Stimulated activated CD8-positive, alpha-beta memory T cell treated with anti-CD3 and anti-CD28 coated beads, Interleukin-12 subunit alpha, Interleukin-12 subunit beta, amount 100 ng/mL, for 24 hours (primary cell): ENCODE measurements around the gene JDP2.

Experiments
- DNase-seq: peaks from one replicate; pipeline ENCODE4 v3.0.0-alpha.2; 2020; ENCODE audit errors: extremely low read depth

JDP2 gene

DNA sequence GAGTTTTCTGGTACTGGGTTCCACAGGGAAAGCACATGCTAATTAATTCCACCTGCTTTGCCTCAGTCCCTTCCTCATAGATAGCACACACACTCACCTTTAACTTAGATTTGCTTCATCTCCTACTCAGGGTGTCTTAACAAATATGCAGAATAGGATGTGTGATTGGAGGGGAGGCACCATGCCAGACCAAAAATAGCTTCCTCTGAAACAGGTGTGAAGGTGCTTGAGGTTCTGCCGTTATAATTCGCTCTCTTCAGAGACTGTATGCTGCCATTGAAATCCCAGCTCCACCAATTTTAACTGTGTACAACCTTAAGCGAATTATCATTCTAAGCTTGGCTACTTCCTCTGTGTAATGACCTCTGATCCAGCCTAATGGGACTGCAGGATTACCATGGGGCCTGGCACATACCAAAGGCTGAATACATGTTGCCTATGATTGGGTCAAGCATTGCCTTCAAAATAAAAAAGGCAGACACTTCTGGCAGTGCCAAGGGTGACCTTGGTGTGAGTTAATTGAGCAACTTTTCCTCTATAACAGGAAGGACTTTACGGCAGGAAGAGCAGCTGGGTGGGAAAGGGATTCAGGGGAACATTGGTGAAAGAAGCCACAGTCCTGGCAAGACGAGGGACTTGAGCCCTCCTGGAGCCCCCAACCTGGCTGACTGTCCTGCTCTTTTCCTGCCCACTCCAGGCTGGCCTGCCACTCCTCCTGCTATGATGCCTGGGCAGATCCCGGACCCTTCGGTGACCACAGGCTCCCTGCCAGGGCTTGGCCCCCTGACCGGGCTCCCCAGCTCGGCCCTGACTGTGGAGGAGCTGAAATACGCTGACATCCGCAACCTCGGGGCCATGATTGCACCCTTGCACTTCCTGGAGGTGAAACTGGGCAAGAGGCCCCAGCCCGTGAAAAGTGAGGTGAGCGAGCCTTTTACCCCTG lies 9.7 kb downstream of the JDP2 start:
- DNase-seq, result no peak

DNA sequence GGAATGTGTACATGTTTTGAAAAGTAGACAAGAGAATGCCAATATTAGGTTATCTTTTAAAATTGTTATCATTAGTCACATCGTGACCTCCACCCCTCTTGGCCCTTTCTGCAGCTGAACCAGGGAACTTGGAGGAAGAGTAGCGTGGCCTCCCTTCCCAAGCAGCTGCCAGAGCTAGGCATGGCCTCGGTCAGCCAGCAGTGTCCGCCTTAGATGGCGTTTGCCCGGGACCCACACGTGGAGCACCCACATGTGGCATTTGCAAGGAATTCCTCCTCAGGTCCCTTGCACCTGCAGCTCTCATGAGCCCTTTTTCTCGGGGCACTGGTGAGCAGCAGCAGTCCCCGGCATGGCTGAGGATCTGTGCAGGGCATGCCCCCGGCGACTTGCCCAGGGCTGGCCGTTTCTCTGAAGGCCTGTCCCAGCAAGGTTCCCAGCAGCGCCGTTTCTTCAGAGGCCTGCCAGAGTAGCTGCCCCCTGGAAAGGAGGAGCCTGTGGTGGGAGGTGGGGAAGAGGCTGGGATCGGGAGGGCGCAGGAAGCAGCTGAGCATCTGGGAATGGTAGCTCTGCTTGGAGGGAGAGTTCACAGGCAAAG lies 10.8 kb downstream of the JDP2 start:
- no peak for DNase-seq

DNA sequence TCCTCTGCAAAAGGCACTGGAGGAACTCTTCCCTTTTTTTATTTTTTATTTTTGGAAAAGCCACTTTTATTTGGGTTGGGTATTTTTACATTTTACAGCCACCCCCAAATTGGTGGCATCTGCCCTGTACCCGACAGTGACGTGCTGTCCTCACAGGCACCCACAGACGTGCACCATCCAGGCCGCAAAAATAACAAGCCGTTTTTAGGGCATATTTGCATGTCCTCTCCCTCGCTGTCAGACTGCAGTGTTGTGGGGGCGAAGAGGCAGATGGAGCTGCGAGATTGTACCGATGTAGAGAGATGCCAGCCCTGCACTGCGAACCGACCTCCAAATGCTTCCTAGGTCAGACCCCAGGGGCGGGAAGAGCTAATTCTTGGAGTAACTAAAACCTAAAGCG lies 12.2 kb downstream of the JDP2 start:
- no peak for DNase-seq

DNA sequence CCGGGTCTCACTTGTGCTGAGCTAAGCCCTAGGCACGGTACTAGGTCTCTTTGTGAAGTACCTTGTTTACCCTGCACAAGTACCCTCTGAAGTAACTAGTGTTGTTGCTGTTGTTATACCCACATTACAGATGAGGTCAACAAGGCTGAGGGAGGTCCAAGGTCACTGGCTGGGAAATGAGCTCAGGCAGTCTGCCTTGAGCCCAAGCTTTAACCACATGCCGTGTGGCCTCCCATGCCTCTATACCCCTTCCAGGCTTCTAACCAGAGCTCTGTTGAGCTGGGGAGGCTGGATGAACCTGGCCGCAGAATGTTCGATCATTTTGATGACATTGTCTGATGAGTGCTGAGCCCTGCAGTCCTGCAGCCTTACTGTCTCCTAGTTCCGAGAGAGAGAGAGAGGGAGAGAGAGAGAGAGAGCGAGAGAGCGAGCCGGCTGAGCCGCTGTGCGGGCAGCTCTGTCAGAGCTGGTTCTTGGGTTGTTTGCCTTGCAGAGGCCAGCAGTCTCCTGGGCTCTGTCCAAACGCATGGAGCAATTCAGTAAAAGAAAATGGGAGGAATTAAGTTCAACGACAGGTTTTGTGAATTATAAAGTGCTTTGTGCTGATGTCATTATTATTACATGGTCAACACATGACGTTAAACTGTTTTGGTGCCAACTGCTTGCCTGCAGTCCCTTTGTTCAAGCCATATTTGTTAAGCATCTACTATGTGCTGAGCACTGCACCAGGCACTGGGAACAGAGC lies 13.1 kb downstream of the JDP2 start:
- no peak for DNase-seq

DNA sequence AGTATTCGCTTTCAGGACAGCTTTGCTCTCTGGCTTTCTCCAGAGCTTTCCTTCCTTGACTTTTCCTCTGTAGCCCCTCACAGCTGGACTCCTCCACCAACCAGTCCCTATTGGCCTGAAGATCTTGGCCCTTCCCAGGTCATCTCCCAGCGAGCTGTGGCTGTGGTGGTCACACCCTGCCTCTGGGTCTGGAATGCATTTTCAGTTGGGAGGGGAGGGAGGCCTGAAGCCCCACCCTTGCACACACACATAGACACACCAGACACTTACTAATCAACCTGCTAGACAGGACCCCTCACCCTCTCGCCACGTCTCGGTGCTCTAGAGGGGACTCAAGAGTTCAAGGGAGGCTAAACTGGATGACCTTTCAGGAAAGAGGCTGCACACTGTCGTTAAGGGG lies 13.9 kb downstream of the JDP2 start:
- DNase-seq, result no peak

DNA sequence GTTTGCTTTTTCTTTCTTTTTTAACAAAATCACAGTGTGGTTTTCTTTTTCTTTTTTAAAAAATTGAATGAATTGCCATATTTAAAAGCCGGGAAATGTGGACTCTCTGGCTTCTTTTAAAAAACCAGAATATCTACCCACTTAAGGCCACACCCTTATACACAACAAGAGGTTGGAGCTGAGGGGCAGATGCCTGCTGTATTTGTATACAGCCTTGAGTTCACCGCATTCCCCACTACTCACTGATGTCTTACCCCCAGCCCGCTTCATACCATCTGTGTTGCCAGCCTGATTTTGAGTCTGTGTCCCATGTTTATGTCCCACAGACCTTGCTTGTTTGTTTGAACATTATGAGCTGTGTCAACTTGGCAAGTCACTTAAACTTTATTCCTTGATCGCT lies 14.3 kb downstream of the JDP2 start:
- no peak for DNase-seq

DNA sequence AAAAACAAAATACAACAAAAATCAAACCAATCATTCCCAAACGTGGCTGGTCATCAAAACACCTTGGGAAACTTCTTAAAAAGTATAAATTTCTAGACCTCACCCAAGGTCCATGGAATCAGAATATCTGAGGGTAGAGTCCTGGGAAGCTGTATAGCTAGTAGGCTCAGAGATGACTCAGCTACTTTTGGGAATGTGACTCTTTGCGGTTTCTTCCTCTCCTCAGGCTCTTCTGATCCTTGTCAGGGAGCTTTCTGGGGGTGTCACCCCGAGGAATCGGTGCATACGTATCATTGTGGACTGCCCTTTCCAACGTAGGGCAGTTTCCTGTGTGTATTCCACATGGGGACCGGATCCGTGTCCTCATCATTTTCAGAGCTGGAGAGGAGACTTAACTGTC lies 14.8 kb downstream of the JDP2 start:
- no peak for DNase-seq

DNA sequence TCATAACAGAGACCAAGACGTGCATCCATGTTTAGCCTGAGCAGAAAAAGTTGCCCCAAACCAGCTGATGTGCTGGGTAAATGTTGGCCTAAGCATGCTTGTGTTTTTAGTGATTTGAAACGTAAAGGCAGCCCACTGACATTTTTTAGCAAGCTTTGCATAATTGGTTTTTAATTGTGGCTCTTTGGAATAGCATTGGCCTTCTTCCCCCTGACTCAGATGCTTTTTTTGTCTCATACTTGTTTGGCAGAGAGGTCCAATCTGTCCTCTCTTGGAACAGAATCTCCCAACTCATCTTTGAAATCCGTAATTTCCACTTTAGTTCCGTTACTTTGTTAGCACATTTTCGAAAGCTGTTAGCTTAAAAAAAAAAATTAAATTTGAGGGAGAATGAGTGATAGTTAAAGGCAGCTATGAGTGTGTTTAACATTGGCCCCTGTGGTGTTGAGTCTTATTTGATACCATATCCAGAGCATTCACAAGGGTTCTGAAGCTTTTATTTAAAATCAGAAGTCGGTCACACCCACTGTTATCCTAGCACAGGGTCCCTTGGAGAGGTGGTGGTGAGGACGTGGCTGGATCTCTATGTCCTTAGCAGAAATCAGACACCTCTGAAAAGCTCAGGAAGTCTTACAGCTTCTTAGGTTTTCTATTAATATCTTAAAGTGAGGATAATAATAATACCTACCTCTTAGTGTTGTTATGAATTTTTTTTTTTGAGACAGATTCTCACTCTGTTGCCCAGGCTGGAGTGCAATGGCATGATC lies 15.6 kb downstream of the JDP2 start:
- DNase-seq, result no peak

DNA sequence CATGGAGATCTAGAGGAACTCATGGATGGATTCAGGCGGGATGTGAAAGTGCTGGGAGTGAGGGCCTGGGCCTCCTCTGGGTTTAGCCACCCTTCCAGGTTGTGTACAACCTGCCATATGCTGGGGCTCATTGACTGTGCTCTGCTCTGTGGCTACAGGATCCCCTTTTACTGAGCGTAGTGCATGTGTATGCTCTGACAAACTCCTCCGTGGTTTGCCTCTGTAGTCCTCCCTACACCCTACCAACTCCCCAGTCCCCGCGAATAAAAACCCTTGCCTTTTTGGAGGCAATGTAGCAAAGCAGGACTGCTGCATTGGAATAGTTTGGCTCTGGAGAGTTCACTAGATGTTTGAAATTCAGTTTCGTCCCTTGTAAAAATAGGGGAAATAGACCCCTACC lies 17.4 kb downstream of the JDP2 start:
- DNase-seq, result no peak

DNA sequence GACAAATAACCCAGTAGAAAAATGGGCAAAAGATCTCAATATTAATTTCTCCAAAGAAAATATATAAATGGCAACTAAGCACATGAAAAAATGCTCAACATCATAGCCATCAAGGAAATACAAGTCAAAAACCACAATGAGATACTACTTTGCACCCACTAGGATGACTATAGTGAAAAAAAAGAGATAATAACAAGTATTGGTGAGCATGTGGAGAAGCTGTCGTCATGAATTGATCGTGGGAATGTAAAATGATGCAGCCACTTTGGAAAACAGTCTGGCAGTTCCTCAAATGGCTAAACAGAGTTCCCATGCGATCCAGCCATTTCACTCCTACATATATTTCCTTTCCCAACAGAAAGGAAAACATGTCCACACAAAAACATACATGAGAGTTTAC lies 18.1 kb downstream of the JDP2 start:
- no peak for DNase-seq

DNA sequence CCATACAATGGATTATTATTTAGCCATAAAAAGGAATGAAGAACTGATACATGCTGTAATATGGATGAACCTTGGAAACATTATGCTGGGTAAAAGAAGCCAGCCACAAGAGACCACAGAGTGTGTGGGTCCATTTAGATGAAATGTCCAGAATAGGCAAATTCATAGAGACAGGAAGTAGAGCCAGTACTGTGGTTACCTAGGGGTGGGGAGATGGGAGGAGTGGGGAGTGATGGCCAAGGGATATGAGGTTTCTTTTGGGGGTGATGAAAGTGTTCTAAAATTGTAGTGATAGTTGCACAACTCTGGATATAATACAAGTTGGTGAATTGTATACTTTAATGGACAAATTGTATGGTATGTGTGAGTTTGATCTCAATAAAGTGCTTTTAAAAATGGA lies 18.6 kb downstream of the JDP2 start:
- DNase-seq, result no peak

DNA sequence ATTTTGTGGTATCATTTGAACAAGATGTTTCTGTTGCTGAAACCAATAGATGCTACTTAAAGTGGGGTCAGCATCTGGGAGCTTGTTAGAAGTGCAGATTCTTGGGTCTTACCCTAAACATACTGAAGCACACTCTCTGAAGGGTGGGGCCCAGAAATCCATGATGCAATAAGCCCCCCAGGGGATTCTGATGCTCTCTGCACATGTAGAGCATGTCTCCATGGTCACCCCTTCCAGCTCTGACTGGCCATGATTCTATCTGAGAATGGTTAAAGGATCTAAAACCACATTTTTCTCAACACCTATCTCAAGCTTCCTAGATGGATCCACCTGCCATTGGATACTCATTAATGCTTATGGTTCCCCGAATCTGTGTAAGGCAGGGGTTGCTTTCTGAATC lies 20.4 kb downstream of the JDP2 start:
- DNase-seq, result no peak

DNA sequence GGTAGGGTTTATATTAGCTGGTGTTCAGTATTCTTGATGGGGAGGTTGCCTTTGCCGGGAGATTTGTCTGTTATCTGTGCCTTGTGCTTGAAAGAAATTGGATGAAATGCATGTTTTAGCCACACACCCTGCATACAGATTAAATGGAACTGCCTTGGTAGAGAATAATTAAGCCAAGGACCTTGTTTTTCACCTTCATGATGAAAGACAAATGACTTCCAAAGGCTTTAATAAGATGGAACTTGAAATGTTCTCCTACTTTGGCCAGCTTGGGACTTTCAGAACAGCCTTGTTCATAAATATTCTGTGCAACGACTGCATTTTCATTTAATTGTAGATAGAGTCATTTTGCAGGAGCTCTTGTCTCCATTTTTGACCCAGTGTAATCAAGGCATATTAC lies 21.2 kb downstream of the JDP2 start:
- DNase-seq, result no peak

DNA sequence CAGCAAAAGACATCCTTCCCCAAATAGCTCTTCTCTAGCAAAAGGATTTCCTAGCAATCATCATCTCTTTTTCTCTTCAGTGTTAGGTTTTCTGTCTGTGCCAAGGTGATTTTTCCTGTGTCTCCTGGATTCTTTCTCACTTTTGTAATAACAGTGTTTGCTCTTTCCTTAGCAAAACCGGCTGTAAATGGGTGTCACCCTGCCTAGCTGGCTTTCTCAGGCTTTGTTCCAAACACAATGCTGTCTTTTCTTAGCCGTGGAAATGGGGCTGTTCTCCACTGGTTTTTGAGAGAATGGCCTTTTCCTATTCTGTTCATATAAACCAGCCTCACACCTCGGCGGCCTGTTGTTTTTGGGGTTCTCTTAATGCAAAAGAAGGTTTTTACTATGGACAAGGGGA lies 21.9 kb downstream of the JDP2 start:
- DNase-seq, result no peak

DNA sequence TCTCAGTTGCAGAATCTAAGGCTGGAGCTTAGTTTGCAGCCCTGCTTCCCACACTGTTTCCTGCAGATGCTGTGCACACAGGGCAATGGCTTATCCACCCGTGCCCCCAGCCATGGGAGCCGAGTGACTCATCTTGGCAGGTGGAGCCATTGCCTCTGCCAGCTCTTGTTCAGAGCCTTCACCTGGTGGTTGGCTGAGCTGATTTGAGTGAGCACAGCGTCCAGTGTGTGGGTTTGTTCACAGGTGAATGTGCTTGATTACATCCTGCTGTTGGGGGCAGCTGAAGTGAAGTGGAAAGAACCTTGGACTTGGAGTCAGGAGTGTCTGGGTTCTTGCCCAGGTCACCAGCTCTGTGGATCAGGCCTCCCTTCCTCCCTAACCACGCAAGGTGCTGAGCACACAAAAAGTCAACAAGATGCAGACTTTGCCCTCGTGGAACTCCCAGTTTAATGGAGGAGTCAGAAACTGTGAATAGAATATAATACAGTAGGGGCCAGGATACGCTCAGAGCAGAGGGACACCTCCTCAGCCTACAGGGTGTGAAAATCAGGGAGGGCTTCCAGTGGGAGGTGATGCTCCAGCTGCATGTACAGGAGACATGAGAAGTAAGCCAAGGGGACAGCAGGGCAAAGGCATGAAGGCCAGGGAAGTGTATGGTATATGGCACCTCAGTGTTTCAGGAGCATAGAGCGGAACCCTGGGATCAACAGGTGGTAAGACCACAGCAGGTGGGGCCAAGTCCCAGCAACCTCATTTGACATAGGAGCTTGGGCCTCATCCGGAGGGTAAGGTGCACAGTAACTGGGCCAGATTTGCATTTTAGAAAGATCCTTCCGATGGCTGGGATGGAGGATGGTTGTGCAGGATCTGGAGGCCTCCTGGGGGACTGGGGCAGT lies 22.8 kb downstream of the JDP2 start:
- DNase-seq, result no peak

DNA sequence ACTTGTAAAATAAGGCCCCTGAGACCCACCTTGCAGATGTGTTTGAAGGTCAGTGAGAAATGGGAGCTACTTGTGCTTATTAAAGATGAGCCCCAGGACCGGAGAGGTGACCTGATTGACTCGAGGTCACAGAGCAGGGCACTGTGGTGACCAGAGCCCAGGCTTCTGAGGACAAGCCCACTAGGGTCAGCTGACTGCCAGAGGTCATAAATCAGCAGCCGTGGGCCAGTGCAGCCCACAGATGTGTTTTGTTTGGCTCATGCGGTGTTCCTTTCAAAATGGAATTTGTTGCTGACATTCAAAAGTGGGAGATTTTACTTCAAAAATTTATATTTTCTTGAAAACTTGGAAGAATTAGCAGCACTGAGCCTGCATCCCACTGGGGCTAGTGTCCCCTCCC lies 24.5 kb downstream of the JDP2 start:
- no peak for DNase-seq

DNA sequence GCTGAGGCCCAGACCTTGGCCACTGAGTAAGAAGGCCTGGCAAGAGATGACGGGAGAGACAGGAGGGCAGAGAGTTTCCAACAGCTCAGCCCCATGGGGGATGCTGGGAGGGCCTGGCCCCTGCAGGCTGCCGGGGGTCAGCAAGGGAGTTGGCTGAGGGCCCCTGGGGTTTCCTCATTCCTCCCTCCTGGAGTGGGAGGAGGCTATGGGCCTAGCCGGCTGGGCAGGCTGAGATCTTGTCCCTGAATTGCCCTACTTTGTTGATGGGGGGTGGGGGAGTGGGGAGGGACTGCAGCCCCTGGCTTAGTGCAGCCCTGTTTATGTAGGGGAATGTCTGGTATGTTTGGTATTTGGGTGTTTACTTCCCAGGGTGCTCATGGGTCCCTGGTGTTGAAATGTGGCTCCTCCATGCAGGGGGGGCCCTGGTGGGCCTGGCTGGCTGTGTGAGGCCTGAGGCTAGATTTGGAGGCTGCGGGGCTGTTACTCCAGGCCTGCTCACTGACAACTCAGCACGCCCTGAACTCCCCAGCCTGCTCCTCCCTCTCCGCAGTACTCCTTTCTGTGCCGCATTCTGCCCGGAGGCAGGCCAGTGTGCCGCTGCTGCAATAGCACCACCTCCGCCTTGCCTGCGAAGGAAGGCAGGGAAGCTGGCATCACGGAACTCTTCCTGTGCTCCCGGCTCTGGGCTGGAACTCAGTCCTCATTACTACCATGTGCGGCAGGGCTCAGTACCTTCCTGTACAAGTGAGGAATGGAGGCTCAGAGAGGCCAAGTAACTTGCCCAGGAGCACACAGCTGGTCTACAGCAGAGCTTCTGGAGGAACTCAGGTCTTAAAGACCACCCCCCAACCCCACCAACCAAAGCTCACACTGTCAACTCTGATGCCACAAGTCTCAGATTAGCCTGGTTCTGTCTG lies 25.3 kb downstream of the JDP2 start:
- no peak for DNase-seq

DNA sequence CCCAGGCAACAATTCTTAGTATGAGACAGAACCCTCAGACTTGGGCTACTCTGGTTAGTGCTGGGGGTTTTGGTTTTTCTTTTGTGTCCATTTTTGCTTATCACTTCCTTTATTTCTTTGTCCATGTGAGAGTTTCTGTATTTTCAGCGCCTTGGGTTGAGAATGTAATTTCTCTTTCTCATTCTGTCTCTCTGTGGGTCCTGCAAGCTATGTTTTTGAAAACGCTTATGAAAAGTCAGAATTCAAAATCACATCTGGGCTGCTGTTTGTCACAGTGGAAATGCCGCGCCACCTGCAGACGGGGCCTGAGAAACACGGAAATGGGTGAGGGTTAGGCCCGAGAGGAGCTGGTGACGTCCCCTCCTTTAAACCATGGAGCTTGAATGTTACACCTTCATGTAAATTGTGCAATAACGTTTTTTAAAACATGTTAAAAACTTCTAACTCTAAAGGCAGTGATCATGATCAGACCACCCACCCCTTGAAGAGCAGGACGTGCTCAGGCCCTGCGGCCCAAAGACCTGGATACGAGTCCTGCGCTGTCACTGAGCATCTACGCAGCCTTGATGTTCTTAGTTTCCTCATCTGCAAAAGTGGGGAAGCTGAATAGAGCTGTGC lies 26.1 kb downstream of the JDP2 start:
- no peak for DNase-seq

DNA sequence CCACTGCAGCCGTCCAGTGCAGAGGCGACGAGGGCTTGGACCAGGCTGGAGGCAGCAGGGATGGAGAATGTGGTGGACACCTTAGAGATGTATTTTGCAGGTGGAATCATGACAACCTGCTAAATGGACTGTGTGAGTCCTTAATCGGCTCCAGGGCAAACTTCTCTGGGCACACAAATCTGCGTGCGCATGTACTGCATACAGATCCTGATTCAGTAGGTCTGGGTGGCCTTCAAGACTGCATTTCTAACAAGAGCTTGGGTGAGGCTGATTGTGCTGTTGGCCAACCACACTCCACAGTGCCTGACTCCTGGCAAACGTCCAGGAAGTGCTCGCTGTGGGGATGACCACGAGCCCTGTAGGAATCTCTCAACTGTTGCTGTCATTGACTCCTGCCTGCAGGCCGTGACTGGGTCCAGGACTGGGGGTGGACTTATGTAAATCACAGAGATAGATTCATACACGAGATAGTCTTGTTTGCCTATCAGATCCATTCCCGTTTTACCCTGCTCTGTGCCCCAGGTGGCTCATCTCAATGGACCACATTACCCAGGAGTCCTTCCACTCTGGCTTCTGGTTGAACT lies 27.2 kb downstream of the JDP2 start:
- DNase-seq, result no peak
